Hippocampal formation (tissue), 2 donors: Measurements from ENCODE around the gene GIPC2.
"Not testable (repeated sequence)": the region's sequence is repeated elsewhere in the genome, so short reads cannot be mapped to it uniquely, and the experiment has no call there.

ENCODE experiments used
- DNase-seq, 2 donors: peaks; one replicate each; lab custom pipeline; 2025; lab: John Stamatoyannopoulos, UW

GIPC2 gene

GRCh38 chr1:78095593-78095992 lies 49.8 kb downstream of the GIPC2 start:
- no peak for DNase-seq

- DNase-seq, result no peak
Observed at GRCh38 chr1:78096017-78096416, 50.3 kb downstream of the GIPC2 start.

GRCh38 chr1:78096976-78097375 lies 51.2 kb downstream of the GIPC2 start:
- peak; percentile 6 to 69 for DNase-seq

GRCh38 chr1:78101051-78101450 lies 55.3 kb downstream of the GIPC2 start:
- DNase-seq, result no peak

GRCh38 chr1:78101514-78101913 lies 55.7 kb downstream of the GIPC2 start:
- no peak for DNase-seq

- no peak for DNase-seq
Observed at GRCh38 chr1:78102082-78102481, 56.3 kb downstream of the GIPC2 start.

GRCh38 chr1:78102916-78103315 lies 57.1 kb downstream of the GIPC2 start:
- no peak for DNase-seq

- DNase-seq, result no peak
Observed at GRCh38 chr1:78104322-78104721, 58.6 kb downstream of the GIPC2 start.

- not testable (repeated sequence) for DNase-seq
Observed at GRCh38 chr1:78109659-78110058, 63.9 kb downstream of the GIPC2 start.

- no peak for DNase-seq
Observed at GRCh38 chr1:78113156-78113916, 67.6 kb downstream of the GIPC2 start.

GRCh38 chr1:78114034-78114956 lies 68.5 kb downstream of the GIPC2 start:
- peak; percentile 62 to 64 for DNase-seq

GRCh38 chr1:78120485-78120884 lies 74.7 kb downstream of the GIPC2 start:
- not testable (repeated sequence) for DNase-seq

GRCh38 chr1:78121710-78122109 lies 75.9 kb downstream of the GIPC2 start:
- no peak for DNase-seq

- no peak for DNase-seq
Observed at GRCh38 chr1:78122389-78122788, 76.6 kb downstream of the GIPC2 start.

- no peak for DNase-seq
Observed at GRCh38 chr1:78126506-78126905, 80.7 kb downstream of the GIPC2 start.

- DNase-seq, result no peak
Observed at GRCh38 chr1:78132174-78132947, 86.6 kb downstream of the GIPC2 start.

- no peak for DNase-seq
Observed at GRCh38 chr1:78132948-78133322, 87.2 kb downstream of the GIPC2 start.

- DNase-seq, result no peak
Observed at GRCh38 chr1:78136680-78137079, 90.9 kb downstream of the GIPC2 start.

GRCh38 chr1:78141531-78142231 lies 95.9 kb downstream of the GIPC2 start:
- DNase-seq, result no peak

GRCh38 chr1:78142736-78143135 lies 97.0 kb downstream of the GIPC2 start:
- DNase-seq, result no peak

GRCh38 chr1:78143152-78143551 lies 97.4 kb downstream of the GIPC2 start:
- no peak for DNase-seq

- DNase-seq, result no peak
Observed at GRCh38 chr1:78143673-78144072, 97.9 kb downstream of the GIPC2 start.
